ENCODE results near the gene KIF21B.

The KIF21B gene

GRCh38 chr1:200969726-200970561, 53.6 kb downstream of the KIF21B start:
- Histone ChIP-seq H2AFZ (ENCODE audit: low read depth, low read length) (no peak overlapping the region), H3K27me3 (ENCODE audit: low read depth, low read length) (no peaks in the 10 kb centered on the region), H3K27ac (ENCODE audit: low read length) (no peak overlapping the region), H3K9ac (ENCODE audit: low read length) (no peak overlapping the region), H3K79me2 (ENCODE audit: low read length) (no peaks in the 10 kb centered on the region), H3K4me1 (ENCODE audit: low read length) (peaks cover 16% of the 10 kb centered on the region), H3K36me3 (replicated peaks; ENCODE audit: low read depth, low read length) (peaks cover 46% of the 10 kb centered on the region), H3K4me3 (ENCODE audit: low read length) (no peak overlapping the region), H3K9me3 (ENCODE audit: insufficient read depth, low read length) (no peaks in the 10 kb centered on the region), H4K20me1 (ENCODE audit: insufficient read depth, low read length) (peaks cover 40% of the 10 kb centered on the region), H3K4me2 (ENCODE audit: low read length) (no peak overlapping the region)
- TF ChIP-seq EZH2phosphoT487 (IDR thresholded peaks at IDR 0.05; ENCODE audit: low read depth) = no peak
- peak; percentile 54 for TF ChIP-seq CTCF (IDR thresholded peaks at IDR 0.05; ENCODE audit: low read depth, low read length)

GRCh38 chr1:200968469-200969410, 54.8 kb downstream of the KIF21B start:
- no peak overlapping the region for H2AFZ ChIP-seq (ENCODE audit: low read depth, low read length)
- no peak overlapping the region for H3K4me2 ChIP-seq (ENCODE audit: low read length)
- peaks cover 39% of the 10 kb centered on the region for H3K36me3 ChIP-seq (replicated peaks; ENCODE audit: low read depth, low read length)
- H3K27ac ChIP-seq (ENCODE audit: low read length) = no peak overlapping the region
- H3K9ac ChIP-seq (ENCODE audit: low read length) = no peak overlapping the region
- H4K20me1 ChIP-seq (ENCODE audit: insufficient read depth, low read length) = peaks cover 40% of the 10 kb centered on the region
- no peaks in the 10 kb centered on the region for H3K27me3 ChIP-seq (ENCODE audit: low read depth, low read length)
- peaks cover 16% of the 10 kb centered on the region for H3K4me1 ChIP-seq (ENCODE audit: low read length)
- no peak overlapping the region for H3K4me3 ChIP-seq (ENCODE audit: low read length)
- H3K79me2 ChIP-seq (ENCODE audit: low read length) = no peaks in the 10 kb centered on the region
- no peaks in the 10 kb centered on the region for H3K9me3 ChIP-seq (ENCODE audit: insufficient read depth, low read length)
- TF ChIP-seq EZH2phosphoT487 (IDR thresholded peaks at IDR 0.05; ENCODE audit: low read depth) (no peak), CTCF (IDR thresholded peaks at IDR 0.05; ENCODE audit: low read depth, low read length) (no peak)

GRCh38 chr1:200967693-200968468, 55.6 kb downstream of the KIF21B start:
- Histone ChIP-seq H3K4me3 (ENCODE audit: low read length) (no peak overlapping the region), H3K27ac (ENCODE audit: low read length) (no peak overlapping the region), H2AFZ (ENCODE audit: low read depth, low read length) (no peak overlapping the region), H4K20me1 (ENCODE audit: insufficient read depth, low read length) (peaks cover 37% of the 10 kb centered on the region), H3K36me3 (replicated peaks; ENCODE audit: low read depth, low read length) (peaks cover 31% of the 10 kb centered on the region), H3K4me1 (ENCODE audit: low read length) (peaks cover 16% of the 10 kb centered on the region), H3K79me2 (ENCODE audit: low read length) (no peaks in the 10 kb centered on the region), H3K27me3 (ENCODE audit: low read depth, low read length) (0 out of 2 replicates have a peak, but pooled peaks cover 6% of the 10 kb centered on the region), H3K9ac (ENCODE audit: low read length) (no peak overlapping the region), H3K9me3 (ENCODE audit: insufficient read depth, low read length) (no peaks in the 10 kb centered on the region), H3K4me2 (ENCODE audit: low read length) (no peak overlapping the region)
- no peak for TF ChIP-seq EZH2phosphoT487 (IDR thresholded peaks at IDR 0.05; ENCODE audit: low read depth)
- no peak for TF ChIP-seq CTCF (IDR thresholded peaks at IDR 0.05; ENCODE audit: low read depth, low read length)

All from OCI-LY3 (cell line).